T-helper 1 cell (primary cell): ENCODE data around the gene MRPL37.

Source experiments
- DNase-seq, 5 donors: peaks; one replicate each; pipeline ENCODE4 v3.0.0-alpha.2; 2012 to 2020

The MRPL37 gene

DNA sequence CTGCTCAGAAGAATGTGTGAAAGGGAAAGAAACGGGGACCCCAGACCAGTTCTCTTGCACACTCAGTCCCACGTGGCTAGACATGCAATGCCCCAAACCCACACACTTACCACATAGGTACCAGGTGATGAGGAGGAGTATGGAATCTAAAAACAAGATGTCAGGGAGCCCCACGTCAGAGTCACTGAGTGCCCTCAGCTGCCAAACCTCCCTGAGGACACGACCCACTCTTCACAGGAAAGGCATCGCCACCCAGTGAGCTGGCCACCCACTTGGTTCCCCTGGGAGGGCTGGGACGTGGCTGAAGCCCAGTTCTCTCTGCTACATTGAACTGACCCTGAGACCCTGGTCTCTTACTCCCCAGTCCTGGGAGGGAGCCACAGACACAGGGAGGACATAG, 41.4 kb downstream of the MRPL37 start:
- DNase-seq: no peak

DNA sequence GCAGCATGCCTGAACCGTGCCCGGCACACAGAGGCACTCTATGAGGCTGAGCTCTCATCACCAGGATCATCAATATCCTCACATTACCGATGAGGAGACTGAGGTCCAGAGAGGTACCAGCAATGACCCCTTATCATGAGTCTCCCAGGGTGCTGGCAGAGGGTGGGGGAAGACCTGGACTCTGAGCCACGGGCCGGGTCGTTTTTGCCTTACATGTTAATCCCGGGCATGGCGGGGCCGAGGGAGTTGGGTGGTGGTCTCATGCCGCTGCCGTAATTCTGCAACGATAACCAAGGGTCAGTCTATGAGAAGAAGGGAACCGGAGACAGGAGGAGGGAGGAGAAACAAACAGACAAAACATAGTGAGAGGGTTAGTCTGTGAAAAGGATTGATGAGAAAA, 43.1 kb downstream of the MRPL37 start:
- DNase-seq: no peak

DNA sequence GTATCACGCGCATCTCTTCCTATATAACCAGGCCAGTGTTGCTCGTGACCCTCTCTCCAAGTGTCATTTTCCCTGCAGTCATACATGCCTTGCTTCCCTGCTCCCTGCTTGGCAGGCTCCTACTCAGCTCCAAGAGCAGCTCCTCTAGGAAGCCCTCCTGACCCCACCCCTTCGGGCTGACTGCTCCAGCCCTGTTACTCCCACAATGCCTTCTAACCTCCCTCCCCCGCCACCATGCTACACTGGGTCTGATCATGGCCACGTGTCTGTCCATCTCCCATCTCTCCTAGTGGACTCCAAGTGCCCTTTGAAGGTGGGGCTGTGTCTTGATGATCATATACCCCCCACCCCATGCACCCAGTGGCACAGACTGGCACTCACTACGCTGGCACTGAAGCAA, 44.7 kb downstream of the MRPL37 start:
- DNase-seq: no peak

DNA sequence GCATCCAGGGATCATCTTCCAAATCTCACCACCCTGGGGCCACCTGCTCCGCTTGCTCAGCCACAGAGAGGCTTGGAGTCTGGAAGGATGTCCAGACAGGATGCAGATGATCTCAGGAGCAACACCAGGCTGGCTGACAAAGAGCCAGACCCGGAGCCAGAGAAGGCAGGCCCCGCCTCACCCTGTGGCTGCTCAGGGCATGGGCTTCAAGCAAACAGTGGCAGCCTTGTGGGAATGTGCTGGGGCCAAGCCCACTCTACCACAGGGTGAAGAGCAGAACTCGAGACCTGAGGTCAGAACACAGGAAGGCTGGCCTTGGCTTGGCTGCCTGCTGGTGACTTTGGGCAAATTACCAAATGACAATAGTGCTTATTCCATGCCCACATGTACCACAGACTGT, 45.5 kb downstream of the MRPL37 start:
- no peak for DNase-seq

DNA sequence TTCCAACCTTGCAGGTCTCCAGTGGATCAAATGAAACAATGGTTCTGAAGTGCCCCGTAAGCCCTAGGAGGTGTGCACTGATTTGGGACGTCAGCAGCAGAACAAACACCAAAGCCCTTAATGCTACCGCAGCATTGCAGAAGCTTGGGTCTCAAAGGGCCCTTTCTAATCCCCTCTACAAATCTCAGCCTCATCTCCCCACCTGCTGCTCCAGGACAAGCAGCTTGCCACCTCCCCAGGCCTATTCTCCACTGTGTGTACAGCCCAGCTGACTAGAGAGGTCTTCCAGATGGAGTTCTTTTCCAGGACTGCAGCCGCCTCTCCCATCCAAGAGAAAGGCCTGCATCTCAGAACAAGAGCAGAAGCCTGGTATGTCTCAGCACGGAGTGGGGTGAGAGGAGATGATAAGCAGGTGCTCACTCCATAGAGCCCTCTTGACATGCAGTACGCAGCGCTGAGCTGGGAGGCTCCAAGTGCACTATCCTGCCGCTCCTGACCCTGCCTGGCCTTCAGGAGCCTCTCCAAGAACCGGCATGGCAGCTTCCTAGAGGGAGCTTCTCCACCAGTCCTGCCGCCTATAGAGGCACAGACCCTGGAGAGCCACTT, 46.3 kb downstream of the MRPL37 start:
- no peak for DNase-seq

DNA sequence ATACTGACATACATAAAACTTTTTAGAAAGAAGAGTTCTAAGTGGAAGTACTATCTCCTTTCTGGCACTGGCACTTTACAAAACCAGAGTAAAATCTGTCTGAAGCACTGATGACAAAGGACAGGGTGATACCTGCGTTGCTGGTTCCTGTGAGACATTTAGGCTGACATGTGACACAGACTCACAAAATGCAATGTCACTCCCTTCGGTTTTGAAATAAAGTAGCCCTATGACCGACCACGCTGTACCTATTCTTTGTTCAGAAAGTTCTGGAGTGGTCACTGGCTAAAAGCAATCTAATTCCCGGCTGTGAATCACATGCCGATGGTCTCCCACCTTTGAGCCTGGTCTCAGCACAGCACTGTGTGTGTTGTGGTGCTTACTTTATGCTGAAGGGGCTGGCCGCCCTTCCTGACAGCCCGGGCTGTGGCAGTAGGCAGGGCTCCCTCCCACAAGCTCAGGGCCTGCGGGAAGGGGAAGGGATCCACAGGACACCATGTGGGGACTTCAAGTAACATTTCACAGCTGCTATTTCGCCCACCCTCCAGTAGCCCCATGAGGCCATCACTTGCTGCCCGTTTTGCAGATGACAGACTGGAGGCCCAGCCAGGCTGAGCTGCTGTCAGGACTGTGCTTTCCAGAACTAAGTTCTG, 48.0 kb downstream of the MRPL37 start:
- DNase-seq: no peak

DNA sequence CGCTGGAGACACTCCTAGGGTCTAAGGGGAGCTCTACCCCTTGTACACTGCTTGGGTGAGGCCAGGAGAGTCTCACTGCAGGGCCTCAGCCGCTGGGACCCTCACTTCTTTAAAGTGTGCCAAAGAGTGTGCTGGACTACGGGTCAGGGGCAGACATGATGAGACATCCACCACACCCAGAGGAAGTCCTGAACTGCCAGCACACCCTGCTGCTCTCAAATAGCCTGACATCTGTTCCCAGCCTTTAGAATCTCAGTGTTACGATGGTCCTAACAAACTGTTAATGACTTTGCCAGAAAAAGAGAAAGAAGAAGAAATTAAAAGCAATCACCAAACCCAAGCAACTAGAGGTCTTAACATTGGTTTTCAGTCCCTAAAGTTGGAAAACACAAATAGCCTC, 49.0 kb downstream of the MRPL37 start:
- no peak for DNase-seq

DNA sequence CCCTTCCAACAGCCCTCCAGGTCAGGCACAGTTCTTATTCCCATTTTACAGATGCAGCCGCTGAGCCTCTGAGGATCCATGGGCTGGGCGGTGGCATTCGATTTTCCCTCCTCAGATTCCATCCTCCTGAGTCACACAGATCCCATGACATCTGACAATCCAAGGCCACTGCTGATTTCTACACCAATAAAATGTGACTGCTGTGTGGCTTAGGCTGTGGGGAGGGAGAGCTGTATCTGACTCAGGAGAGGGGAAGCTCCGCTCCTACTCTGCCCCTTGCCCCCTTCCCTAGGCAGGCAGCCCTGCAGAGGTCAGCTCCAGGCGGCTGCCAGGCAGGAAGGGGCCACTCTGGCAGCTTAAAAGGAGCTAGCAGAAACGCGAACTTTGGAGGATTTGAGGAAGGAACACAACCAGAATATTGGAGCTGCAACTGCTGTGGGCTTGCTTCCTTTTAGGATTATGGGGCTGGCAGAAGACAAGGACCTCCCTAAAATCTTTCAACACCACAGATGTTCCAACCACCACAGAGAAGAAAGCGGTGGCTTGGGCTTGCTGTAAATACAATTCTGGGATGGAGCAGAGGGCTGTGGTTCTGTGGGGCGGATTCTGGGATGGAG, 50.0 kb downstream of the MRPL37 start:
- no peak for DNase-seq

DNA sequence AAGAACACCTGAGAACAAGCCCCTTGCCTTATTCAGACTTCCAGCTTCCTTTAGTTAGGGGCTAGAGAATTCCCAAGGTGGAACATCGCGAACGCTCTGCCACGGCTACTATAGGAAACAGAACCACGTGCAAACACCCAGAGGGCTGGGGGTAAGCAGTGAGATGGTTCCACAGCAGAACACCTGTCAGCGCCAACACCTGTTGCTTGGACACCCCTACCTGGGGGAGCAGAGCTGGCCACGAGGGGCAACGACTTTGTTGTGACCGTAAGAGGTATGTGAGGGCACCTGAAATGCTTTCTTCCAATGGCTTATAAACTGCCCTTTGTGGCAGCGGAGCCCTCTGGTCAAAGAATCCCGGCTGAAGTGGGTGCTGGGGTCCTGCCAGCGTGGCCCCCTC, 50.7 kb downstream of the MRPL37 start:
- no peak for DNase-seq

DNA sequence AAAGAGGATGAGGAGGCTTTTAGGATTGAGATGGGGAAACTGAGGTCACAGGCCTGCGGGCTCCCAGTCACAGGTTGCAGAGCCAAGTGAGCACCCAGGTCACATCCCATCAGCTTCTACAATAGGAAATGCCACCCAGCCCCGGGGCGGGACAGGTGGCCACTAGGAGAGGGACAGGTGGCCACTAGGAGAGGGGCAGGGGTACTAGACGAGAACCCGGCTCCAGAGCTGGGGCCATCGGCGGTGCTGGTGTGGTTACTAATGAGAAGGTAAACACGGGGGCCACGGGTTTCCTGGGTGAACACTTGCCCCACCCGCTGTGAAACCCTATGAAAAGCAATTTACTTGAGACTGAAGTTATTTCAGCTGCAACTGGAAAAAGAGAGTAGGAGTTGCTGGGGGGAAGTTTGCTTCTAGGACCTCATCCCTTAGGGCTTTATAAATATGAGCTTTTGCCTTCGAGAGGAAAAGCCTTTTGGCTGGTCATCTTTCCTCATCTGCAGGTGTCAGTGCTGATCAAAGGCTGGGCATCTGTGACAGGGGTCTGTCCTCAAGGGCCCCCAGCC, 52.5 kb downstream of the MRPL37 start:
- DNase-seq: no peak

DNA sequence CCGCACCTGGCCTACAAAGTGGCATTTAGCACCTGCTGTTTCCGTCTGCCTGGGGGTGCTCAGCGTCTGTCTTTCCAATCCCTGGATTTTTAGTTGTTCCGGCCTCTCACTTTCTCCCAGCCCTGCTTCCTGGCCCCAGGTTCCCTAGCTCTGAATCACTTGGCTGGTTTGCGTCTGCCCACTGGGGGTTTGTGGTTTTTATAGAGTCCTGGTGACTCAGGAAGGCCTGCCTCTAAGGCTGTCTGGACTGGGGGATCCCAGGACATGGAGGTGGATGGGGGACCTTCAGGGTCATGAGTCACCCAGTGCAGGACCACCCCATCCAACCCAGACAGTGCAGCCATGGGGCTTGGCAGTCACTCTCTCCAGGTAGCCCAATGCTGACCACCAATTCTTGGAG, 53.5 kb downstream of the MRPL37 start:
- no peak for DNase-seq

DNA sequence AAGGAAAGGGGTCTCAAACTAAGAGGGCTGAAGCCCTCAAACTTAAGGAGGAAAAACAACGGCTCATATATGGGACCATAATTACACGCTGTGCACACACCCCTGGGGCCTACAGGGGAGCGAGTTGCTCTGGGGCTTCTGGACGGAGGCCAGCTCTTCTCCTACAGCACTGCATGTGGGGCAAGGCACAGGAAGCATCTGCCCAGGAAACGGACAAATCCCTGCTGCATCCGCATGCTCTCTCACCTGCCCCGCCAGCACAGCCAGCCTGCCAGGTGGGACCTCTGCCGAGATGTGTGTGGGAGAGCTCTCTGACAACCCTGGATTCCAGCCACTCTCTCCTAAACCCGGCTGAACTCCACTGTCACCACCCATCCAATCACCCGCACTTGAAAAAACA, 54.1 kb downstream of the MRPL37 start:
- DNase-seq: no peak

DNA sequence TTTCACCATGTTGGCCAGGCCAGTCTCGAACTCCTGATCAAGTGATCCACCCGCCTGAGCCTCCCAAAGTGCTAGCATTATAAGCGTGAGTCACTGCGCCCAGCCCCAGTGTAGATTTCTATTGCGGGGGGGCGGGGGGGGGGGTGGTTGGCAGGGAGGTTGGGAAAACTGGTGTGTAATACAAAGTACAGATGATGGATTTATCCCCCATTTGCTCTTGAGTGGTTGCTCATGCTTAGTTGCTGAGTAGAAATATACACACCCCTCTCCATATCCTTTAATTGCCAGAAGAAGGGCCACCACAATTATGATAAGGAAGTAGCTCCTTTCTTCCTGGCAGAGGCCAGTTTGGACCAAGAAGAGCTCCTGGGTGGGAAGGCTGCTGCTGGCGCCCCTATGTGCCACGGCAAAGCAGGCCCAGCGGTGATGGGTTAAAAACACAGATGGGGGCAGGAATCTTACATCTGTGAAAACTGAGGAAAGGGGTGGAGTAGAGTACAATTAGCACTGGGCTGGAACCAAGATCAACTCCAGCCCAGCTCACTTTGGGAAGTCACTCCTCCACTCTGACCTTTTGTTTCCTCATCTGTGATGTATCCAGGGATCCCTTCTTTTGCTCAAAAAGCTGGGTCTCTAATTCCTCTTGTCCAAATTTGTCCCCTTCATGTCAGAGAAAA, 55.2 kb downstream of the MRPL37 start:
- no peak for DNase-seq

DNA sequence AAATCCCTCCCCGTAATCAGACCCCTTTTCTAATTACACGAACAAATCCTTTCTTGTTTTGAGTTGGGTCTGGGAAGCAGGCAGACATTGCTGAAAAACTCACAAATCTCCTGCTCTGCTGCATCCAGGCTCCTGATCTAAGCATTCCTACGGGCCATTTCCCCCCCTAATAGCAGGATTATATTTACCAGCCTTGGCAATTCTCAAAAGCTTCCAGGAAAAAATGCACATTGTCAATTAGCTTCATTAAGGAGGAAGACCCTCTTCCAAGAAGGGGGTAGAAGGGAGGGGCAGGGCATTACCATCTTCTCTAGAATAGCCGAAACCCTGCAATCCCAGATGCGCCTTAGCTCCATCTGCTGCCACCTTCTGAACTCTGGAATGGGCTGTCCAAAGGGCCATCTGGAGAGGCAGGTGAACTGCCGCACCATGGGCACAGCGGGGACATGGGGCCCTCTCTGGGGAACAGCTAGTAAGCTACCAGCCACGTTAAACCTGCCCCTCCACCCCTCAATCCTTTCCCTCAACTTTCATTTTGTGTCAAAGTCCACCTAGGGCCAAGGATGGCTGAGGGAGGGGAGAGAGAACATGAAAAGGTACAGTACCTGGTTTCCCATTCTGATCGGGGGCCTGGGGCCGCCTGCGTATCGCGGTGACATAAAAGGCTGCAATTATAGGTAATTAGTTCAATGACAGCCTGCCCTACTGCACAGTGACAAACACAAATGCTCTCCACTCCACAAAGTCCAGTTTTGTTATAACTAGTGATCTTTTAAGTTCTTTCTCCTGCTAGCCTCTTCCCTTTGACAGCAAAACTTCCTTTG, 56.8 kb downstream of the MRPL37 start:
- DNase-seq: no peak

DNA sequence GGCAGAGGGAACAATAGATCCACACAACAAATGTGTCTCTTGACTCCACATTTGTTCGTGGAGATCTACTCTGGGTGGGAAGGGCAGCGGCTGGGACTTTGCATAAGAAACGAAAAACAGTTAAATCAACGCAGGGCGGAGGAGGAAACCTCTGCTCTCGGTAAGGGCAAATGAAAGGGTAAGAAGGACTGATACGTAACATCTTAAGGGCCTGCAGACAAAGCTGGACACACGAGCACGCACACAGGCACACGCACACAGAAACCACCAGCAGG, 57.3 kb downstream of the MRPL37 start:
- DNase-seq: no peak

DNA sequence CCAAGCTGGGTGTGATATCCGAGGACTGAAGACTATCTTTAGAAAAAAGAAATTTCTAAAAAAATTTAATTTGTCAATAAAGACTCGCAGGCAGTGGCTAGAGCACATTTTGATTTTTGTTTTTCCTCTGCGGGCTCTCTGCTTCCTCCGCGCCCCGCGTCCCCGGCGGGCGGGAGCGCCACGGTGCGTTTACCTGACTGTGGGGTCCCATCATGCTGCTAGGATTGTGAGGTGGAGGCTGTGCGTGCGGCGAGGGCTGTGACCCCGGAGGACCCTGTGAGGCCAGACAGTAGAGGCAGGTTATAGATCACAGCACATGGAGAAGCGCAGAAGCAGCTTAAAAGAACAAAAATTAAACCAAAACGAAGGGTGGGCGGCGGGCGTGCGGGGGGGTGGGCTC, 57.9 kb downstream of the MRPL37 start:
- no peak for DNase-seq

DNA sequence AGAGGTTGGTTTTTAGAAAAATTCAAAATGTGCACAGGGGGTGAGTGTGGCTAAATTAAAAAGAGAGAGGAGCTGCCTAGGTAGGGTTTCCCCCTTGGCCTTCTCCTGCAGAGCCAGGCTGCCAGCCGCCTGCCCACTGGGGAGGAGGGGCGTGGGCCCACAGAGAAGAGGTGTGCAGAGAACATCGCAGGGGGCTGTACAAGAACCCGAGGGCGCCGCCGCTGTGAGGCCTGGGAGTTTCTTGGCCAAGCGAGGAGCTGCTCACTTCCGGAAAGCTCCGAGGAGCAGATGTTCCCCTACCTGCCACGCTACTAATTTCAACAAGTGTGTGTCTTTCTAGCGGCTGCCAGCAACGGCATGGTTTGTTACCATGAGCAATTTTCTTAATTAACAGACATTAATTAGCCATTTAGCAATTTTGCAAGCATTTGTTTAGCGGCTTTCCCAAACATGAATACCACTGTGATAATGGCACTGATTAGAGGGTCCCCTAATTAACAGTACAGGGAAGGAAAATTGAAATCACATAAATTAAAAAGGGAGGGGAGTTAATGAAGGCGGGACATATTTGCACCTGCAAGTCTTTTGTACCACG, 59.7 kb downstream of the MRPL37 start:
- DNase-seq: no peak

DNA sequence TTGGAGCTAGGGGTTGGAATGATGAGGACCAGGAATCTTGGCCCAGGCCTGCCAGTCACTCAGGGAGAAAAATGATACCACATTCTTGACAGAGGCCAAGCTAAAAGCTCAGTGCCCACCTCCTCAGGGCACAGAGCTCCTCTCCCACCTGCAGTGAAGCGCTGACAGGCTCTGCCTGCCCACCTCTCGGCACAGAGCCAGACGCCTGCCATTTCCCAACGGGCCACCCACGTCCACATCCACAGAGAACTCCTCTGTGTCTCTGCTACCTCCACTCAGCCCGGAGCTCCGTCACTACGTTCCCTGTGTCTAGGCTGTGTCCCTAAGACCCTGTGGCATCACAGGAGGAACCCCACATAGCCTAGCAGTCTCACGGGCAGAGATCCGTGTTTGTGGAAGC, 60.8 kb downstream of the MRPL37 start:
- no peak for DNase-seq

DNA sequence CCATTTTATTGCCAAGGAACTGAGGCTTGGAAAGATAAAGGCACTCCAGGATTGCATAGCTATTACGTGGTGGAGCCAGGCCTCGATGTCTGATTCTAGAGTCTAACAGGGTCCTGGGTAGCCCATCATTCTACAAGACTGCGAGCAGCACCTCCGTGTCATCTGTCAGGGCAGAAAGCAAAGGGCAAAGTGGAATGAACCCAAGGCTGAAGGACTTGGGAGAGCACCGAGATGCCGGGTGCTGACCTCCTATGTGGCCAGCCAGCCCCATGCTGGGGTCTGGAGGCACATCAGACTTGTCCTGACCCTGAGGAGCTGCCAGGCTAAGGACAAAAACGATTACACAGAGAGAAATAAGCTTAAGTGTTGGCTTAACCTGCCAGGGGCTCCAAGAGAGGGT, 62.3 kb downstream of the MRPL37 start:
- DNase-seq: no peak

DNA sequence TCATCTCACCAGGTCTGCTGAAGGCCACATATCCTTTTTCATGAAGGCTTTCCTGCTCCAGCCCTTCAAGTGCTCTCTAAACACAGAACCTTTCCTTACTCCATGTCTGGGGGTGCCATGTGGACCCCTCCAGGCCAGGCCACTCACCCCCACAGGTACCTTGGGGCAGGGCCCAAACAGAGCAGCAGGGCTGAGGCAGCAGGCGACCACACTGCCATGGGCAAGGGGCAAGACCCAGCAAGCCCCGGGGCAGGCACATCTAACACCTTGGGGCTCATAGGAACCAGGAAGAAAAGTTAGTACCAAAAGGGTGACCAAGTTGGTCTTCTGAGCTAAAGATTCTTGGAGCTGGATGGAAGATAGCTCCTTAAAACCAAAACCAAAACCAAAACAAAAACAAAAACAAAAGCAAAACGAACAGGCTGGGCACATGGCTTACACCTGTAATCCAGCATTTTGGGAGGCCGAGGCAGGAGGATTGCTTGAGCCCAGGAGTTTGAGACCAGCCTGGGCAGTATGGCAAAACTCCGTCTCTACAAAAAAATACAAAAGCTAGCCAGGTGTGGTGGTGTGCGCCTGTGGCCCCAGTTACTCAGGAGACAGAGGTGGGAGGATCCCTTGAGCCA, 63.7 kb downstream of the MRPL37 start:
- peak in 1 of 5 donors; percentile 28 for DNase-seq

DNA sequence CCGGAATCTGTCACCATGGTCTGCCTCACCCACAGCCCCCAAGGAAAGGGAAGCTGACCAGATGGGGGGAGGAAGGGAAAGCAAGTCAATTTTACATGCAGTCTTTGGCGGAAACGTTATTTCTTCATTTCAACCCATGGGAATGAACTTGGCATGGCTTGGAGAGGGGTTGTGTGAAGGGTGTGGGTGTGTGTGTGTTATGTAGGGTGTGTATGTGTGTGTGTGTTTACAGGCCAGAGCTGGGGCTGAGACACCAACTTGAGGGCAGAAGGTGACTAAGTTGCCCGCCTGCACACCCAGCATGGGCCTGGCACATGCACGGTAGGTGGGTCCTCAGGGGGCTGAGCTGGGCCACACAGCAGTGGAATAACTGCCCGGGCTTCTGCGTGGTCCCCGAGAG, 65.2 kb downstream of the MRPL37 start:
- DNase-seq: no peak

DNA sequence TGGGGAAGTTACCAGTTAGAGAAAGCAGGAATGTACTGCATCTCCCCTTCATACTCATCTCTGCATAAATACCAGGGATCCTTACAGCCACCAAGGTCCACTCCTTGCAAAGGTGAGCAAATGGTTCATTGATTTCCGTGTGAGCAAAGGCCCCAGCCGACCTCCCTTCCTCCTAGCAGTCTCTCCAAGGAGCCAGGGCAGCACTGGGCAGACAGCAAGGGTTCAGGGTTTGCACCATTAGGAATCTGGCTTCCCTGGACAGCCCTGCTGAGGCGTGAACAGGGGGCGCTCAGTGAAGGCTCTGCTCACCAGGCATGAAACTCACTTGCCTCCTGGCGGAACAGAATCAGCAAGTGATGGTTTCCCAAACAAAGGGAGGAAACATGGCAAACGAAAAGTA, 65.7 kb downstream of the MRPL37 start:
- DNase-seq: no peak
